Measurements from ENCODE around the gene DCHS1. TPM values are rescaled to one million over a fixed set of nuclear protein-coding genes. Genes with fewer than 3 reads are reported as not detected.

Gene DCHS1
- total and polyA plus RNA-seq, 9 of the 15 experiments (the other 6 are each of a cell fraction or from before 2014, with no cell fraction given): 0.04 to 0.49 (median 0.14) TPM; not detected in 2

DNA sequence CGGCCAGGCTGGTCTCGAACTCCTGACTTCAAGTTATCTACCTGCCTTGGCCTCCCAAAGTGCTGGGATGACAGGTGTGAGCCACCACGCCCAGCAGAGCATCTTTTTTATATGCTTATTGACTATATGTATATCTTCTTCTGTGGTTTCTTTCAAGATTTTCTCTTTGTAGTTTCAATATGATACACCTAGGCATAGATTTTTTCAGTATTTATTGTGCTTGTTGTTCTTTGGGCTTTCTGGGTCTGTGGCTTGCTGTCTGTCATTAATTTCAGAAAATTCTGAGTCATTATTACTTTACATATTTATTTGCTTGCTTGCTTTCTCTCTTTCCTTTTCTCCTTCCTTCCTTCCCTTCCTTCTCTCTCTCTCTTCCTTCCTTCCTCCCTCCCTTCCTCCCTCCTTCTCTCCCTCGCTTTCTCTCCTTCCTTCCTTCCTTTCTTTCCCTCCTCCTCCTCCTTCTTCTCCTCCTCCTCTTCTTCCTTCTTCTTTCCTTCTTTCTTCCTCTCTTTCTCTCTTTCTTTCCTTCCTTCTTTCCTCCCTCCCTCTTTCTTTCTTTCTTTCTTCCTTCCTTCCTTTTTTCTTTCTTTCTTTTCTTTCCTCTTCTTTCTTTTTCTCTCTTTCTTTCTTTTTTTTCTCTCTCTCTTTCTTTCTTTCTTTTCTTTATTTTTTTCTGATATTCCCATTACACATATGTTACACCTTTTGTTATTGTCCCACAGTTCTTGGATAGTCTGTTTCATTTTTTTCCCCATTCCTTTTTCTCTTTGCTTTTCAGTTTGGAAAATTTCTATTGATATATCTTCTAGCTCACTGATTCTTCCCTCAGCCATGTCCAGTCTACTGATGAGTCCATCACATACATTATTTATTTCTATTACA, 10.9 kb upstream of the DCHS1 start (continued):
- TF ChIP-seq, protein P1, sequence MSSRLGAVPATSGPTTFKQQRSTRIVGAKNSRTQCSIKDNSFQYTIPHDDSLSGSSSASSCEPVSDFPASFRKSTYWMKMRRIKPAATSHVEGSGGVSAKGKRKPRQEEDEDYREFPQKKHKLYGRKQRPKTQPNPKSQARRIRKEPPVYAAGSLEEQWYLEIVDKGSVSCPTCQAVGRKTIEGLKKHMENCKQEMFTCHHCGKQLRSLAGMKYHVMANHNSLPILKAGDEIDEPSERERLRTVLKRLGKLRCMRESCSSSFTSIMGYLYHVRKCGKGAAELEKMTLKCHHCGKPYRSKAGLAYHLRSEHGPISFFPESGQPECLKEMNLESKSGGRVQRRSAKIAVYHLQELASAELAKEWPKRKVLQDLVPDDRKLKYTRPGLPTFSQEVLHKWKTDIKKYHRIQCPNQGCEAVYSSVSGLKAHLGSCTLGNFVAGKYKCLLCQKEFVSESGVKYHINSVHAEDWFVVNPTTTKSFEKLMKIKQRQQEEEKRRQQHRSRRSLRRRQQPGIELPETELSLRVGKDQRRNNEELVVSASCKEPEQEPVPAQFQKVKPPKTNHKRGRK (tag; IDR thresholded peaks at IDR 0.05): peak; percentile 98
- TF ChIP-seq ZNF165 (CRISPR knock-in tag; IDR thresholded peaks at IDR 0.05; ENCODE audit: borderline replicate concordance) (no peak), PHF21A (IDR thresholded peaks at IDR 0.05; ENCODE audit: borderline replicate concordance, low read depth) (no peak), FOXM1 (IDR thresholded peaks at IDR 0.05; ENCODE audit: low read depth) (no peak), FOXM1 (CRISPR knock-in tag; IDR thresholded peaks at IDR 0.05; ENCODE audit: low read depth) (no peak), ELF2 (CRISPR knock-in tag; IDR thresholded peaks at IDR 0.05) (no peak)
- TF ChIP-seq, protein P2, sequence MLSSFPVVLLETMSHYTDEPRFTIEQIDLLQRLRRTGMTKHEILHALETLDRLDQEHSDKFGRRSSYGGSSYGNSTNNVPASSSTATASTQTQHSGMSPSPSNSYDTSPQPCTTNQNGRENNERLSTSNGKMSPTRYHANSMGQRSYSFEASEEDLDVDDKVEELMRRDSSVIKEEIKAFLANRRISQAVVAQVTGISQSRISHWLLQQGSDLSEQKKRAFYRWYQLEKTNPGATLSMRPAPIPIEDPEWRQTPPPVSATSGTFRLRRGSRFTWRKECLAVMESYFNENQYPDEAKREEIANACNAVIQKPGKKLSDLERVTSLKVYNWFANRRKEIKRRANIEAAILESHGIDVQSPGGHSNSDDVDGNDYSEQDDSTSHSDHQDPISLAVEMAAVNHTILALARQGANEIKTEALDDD (IDR thresholded peaks at IDR 0.05): no peak
- TF ChIP-seq, protein P3, sequence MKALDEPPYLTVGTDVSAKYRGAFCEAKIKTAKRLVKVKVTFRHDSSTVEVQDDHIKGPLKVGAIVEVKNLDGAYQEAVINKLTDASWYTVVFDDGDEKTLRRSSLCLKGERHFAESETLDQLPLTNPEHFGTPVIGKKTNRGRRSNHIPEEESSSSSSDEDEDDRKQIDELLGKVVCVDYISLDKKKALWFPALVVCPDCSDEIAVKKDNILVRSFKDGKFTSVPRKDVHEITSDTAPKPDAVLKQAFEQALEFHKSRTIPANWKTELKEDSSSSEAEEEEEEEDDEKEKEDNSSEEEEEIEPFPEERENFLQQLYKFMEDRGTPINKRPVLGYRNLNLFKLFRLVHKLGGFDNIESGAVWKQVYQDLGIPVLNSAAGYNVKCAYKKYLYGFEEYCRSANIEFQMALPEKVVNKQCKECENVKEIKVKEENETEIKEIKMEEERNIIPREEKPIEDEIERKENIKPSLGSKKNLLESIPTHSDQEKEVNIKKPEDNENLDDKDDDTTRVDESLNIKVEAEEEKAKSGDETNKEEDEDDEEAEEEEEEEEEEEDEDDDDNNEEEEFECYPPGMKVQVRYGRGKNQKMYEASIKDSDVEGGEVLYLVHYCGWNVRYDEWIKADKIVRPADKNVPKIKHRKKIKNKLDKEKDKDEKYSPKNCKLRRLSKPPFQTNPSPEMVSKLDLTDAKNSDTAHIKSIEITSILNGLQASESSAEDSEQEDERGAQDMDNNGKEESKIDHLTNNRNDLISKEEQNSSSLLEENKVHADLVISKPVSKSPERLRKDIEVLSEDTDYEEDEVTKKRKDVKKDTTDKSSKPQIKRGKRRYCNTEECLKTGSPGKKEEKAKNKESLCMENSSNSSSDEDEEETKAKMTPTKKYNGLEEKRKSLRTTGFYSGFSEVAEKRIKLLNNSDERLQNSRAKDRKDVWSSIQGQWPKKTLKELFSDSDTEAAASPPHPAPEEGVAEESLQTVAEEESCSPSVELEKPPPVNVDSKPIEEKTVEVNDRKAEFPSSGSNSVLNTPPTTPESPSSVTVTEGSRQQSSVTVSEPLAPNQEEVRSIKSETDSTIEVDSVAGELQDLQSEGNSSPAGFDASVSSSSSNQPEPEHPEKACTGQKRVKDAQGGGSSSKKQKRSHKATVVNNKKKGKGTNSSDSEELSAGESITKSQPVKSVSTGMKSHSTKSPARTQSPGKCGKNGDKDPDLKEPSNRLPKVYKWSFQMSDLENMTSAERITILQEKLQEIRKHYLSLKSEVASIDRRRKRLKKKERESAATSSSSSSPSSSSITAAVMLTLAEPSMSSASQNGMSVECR (CRISPR knock-in tag; IDR thresholded peaks at IDR 0.05): no peak
- TF ChIP-seq, protein P4, sequence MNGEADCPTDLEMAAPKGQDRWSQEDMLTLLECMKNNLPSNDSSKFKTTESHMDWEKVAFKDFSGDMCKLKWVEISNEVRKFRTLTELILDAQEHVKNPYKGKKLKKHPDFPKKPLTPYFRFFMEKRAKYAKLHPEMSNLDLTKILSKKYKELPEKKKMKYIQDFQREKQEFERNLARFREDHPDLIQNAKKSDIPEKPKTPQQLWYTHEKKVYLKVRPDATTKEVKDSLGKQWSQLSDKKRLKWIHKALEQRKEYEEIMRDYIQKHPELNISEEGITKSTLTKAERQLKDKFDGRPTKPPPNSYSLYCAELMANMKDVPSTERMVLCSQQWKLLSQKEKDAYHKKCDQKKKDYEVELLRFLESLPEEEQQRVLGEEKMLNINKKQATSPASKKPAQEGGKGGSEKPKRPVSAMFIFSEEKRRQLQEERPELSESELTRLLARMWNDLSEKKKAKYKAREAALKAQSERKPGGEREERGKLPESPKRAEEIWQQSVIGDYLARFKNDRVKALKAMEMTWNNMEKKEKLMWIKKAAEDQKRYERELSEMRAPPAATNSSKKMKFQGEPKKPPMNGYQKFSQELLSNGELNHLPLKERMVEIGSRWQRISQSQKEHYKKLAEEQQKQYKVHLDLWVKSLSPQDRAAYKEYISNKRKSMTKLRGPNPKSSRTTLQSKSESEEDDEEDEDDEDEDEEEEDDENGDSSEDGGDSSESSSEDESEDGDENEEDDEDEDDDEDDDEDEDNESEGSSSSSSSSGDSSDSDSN (IDR thresholded peaks at IDR 0.05; ENCODE audit: borderline replicate concordance in 1 of 2, low read depth in 2 of 2, low read length in 2 of 2): no peak

Measured in K562 (cell line).